HG03558 (cell line): ENCODE results near the gene SMPD3.
"Not testable (repeated sequence)": the region's sequence is repeated elsewhere in the genome, so short reads cannot be mapped to it uniquely, and the experiment has no call there.

Source experiments
- ATAC-seq: cut with Tn5 transposase; IDR thresholded peaks from one replicate; pipeline ENCODE4 v1.9.1; 2021; ENCODE audit warnings: moderate number of reproducible peaks; ENCODE audit not compliant: unreplicated experiment; ENCODE audit errors: extremely low read depth

Gene SMPD3

GRCh38 chr16:68448360-68448970 lies at the start of gene SMPD3:
Gene SMPD3 (minus strand): TSS chr16:68448508. CDS start chr16:68372181, 76,327 bp downstream.
- ATAC-seq, result peak; percentile 69

GRCh38 chr16:68496689-68497088 lies 48.4 kb upstream of the SMPD3 start:
- ATAC-seq, result no peak

- ATAC-seq, result not testable (repeated sequence)
Measured at GRCh38 chr16:68494261-68494660, 46.0 kb upstream of the SMPD3 start.

DNA sequence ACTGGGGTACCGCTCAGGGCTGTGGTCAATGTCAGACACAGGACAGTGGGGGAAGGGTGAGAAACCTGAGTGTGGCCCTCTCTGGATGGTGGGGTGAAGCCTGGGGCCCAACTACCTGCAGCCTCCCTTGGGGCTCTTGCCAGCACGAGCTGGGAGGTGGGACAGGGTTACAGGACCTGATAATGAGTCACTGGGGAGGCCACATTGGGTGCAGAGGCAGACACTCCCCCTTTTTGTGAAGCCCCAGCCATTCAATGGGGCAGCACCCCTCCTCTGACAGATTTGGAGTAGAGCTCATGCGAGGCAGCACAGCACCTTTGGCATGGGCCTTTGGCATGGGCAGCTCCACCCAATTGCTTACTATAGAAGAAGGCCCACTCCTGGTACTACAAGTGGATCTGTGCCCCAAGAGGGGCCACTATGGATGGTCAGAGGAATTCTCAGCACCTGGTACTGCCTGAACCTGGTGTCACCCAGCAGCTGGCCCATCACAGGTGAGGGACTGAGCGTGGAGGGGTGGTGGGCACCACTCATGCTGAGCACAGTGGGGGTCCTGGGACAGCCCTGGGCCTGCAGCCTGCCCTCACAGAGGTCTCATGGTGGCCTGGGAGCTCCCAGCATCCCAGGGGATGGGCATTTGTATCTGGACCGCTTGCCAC lies 45.2 kb upstream of the SMPD3 start:
- no peak for ATAC-seq

DNA sequence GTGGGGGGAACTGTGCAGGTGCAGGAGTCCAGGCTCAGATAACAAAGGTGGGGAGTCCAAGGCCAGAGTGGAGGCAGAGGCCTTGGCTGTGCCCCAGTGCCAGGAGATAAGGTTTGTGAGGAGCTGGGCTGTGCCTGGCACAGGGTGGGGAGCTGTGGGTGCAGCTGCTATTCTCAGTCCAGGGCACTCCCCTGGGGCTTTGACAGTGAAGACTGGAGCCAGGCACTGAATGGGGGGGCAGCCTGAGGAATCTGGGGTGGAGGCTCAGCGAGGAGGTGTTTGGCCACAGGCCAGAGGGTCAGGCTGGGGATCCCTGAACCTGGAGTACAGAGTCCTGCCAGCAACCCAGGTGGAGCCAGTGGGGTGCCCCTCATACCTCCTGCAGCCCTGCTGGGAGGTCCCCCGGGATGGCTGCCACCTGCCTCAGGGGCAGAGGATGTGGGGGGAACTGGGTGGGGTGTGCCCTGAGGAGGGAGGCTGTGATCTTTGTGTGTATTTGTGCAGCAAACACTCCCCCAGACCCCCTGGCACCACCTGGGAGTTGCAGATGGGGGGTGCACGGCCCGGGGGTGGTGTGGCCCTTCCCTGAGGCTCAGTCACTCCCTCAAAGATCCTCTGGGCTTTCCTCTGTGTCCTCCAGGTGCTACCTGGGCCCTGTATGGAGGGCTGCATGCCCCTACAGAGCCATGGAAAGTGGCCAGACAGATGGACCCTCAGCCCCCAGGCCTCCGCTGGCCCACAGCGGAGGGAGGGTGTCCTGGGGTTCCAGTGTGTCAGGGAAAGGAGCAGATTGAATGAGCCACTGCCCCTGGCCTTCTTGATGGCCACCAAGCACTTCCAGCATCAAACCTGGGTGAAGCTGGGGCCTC lies 44.5 kb upstream of the SMPD3 start:
- no peak for ATAC-seq

DNA sequence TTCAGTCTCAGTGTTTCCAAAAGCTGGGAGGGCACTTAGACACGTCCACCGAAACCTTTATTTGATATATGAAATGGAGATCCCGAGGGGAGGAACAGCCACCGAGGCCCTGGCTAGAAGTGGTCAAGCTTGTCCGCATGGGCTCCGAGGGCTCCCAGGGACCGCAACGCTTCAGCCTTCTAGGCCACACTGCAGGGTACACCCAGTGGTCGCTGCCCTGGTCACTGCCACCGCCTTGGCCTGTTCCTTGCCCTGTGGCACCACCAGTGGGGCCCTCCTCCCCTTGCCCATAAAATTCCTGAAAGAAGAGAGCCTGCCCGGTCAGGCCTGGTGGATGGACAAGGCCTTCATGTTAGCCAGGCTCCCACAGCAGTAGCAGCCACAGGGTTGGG lies 43.8 kb upstream of the SMPD3 start:
- ATAC-seq, result no peak

GRCh38 chr16:68491576-68491950 lies 43.3 kb upstream of the SMPD3 start:
- no peak for ATAC-seq

DNA sequence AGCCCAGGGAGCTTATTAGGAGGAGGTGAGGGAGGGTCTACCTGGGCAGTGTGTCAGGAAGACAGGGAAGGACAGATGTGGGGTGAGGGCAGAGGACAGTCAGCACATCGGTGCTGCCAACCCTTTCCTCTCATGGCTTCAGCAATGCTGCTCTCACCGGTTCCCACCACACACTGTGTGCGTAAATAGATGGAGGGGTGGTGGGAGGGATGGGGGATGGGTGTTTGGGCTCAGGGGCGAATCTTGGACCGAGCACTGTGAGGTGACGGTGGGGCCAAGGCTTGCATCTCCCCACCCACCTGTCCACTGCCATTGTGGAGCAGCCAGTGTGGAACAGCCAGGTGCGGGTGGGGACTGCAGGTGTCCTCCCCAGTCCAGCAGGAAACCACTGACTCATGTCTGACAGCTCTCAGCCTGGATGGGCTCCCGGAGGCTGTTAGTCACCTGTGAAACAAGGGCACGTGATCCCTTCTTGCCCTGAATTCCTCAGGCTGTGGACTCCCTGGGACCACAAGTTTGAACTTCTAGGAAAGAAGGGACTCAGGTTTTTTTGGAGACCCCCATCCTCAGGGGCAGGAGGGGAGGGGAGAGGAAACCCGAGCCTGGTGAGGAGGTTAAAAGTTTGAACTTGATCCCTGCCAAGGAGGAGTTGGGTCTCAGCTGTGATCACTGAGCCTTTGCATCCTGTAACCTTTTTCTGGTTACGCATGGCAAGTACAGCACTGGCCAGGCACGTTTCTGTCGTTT lies 42.7 kb upstream of the SMPD3 start:
- no peak for ATAC-seq

GRCh38 chr16:68490358-68490757 lies 42.0 kb upstream of the SMPD3 start:
- no peak for ATAC-seq

DNA sequence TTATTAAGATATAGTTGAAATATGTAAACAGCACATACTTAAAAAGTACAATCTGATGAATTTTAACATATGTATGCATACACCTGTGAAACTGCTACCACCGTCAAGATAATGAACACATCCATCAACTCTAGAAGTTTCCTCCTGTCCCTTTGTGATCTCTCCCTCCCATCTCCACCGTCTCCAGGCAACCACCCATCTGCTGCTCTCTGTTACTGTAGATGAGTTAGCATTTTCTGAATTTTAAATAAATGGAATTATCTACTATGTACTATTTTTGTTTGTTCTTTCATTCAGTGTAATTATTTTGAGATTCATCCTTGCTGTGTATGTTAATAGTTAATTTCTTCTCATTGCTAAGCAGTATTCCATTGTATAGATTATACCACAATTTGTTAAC lies 40.2 kb upstream of the SMPD3 start:
- no peak for ATAC-seq

GRCh38 chr16:68487669-68488068 lies 39.4 kb upstream of the SMPD3 start:
- no peak for ATAC-seq

DNA sequence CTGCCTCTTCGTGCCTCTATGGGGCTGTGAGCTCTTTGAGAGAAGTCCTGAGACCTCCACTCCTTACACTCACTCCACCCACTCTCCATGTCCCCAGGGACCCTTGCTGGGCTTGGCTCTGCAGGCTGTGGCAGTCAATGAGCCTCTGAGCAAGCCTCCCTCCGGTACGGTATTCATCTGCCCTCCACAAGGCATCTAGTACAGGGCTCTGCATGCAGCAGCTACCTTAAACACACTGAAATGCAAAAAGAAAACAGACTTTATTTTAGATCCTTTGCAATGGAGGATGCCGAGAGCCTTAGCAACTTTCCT lies 38.9 kb upstream of the SMPD3 start:
- no peak for ATAC-seq

GRCh38 chr16:68486502-68487202 lies 38.3 kb upstream of the SMPD3 start:
- ATAC-seq, result no peak

- no peak for ATAC-seq
Measured at GRCh38 chr16:68481636-68482035, 33.3 kb upstream of the SMPD3 start.

DNA sequence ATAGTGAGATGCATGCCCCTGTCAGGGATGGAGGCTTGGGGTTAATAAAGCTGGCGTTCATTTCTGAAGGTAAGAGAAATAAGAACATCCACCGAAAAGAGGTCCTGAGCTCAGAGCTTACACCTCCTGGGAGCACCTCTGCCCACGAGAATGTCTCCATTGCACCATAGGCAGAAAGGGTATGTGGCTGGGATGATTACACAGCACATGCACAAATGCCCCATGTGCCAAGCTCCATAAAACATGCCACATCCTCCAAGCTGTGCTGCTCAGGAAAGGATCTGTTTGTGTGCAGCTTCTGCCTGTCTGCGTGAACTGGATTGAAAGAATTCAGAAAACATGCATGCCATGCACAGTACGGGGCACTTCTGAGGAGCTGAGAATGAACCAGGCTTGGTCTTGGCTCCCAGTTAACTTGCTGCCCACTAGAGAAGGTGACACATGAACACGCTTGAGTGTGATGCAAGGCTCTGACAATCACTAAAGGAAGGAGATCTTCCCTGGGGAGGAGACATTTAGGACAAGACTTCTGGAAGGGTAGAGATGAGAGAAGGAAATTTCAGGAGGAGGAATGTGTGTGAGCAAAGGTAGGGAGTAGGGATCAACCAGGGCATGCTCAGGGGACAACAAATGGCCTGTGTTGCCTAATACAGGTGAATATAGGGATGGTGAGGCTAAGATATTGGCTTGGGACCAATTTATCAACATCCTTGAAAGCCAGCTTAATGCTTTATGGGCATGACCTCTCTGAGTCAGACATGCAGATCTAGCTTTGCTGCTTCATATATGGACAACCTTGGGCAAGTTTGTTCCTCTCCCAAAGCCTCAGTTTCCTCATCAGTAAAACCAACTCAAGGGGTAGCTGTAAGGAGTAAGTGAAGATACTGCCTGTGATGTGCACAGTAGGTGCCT lies 32.0 kb upstream of the SMPD3 start:
- ATAC-seq, result no peak

GRCh38 chr16:68479271-68479670 lies 31.0 kb upstream of the SMPD3 start:
- ATAC-seq, result no peak

DNA sequence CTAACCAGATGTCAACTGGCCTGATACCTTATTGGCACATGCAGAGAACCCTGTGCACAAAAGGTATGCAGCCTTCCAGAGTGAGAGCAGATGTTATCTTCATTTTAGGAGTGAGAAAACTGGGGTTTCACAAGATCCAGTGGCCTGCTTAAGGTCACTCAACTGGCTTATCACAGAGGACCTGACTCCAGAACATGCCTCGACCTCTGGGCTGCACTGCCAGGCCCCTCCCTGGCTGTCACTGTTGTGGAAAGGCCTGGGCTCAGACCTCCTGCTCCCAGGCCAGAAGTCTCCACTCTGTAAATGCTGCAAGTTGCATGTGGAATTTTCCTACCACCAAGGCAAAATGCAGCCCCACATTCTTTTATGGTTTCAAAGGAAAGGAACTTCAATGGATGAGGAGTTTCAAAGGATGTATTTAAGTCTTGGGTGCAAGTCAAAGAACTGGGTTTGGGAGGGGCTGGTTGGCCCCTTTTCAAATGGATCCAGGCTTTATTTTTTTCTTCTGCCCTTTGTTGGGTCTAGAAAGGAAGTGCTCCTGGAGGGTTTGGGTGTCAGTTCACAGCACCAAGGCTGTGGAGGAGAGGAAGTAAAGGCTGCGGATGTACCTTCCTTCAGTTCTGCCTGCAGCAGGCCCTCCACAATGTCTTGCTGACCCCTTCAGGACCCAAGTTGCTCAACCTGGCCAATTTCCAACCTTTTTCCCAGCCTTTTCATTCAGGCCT lies 30.4 kb upstream of the SMPD3 start:
- no peak for ATAC-seq

DNA sequence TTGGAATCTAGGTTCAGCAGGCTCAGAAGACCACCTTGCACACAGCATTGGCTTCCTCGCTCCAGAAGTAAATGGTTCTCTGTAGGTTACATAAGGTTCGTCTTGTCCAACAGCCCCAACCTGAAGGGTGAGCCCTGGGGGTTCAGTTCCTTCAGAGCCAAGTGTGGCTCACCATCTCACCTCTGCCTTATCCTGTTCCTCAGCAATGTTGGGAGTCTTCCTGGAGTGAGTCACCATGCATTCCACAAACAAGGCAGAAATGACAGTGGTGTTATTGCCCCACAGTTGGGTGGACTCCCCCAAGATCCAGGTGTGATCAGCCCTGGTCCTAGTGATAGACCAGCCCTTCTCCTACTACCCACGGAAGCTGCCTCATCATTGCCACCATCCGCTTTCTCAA lies 26.8 kb upstream of the SMPD3 start:
- no peak for ATAC-seq
